H9 (cell line): ENCODE data around the gene SIX5. TPM values are rescaled to one million over a fixed set of nuclear protein-coding genes. Genes with fewer than 3 reads are reported as not detected.
A peak's percentile ranks its signal among the peaks of the same experiment; 100 is the strongest.

ENCODE experiments used
- DNase-seq: peaks from one replicate; pipeline ENCODE4 v3.0.0-alpha.2; 2017
- H2AFZ ChIP-seq: one replicate; pipeline ENCODE4 v1.6.1; 2013; ENCODE audit warnings: mild to moderate bottlenecking, low read length, control low read depth, moderate library complexity
- H2AK5ac ChIP-seq: 2 replicates; pipeline ENCODE4 v1.6.1; 2013; ENCODE audit warnings: low read length, control low read depth, mixed read lengths; ENCODE audit not compliant: insufficient read length
- H2BK120ac ChIP-seq: one replicate; pipeline ENCODE4 v1.6.1; 2013; ENCODE audit warnings: low read depth, mild to moderate bottlenecking, low read length, control low read depth, inconsistent platforms; ENCODE audit not compliant: poor library complexity, severe bottlenecking
- H2BK12ac ChIP-seq: 2 replicates; pipeline ENCODE4 v1.6.1; 2013; ENCODE audit warnings: low read length, control low read depth, mixed read lengths, low read depth; ENCODE audit not compliant: insufficient read length
- H2BK15ac ChIP-seq: 2 replicates; pipeline ENCODE4 v1.6.1; 2013; ENCODE audit warnings: low read depth, low read length, control low read depth
- H2BK20ac ChIP-seq: one replicate; pipeline ENCODE4 v1.6.1; 2013; ENCODE audit warnings: low read depth, mild to moderate bottlenecking, low read length, control low read depth, inconsistent platforms; ENCODE audit not compliant: poor library complexity, severe bottlenecking
- H2BK5ac ChIP-seq: 2 replicates; pipeline ENCODE4 v1.6.1; 2013; ENCODE audit warnings: low read length, control low read depth, mixed read lengths; ENCODE audit not compliant: insufficient read length
- H3K14ac ChIP-seq: 2 replicates; pipeline ENCODE4 v1.6.1; 2013; ENCODE audit warnings: low read length, control low read depth; ENCODE audit not compliant: insufficient read depth
- H3K18ac ChIP-seq: 2 replicates; pipeline ENCODE4 v1.6.1; 2013; ENCODE audit warnings: low read depth, mild to moderate bottlenecking, mixed read lengths, low read length, control low read depth; ENCODE audit not compliant: insufficient read length
- H3K23ac ChIP-seq: 2 replicates; pipeline ENCODE4 v1.6.1; 2013; ENCODE audit warnings: low read length, control low read depth, mixed read lengths, low read depth; ENCODE audit not compliant: insufficient read length
- H3K23me2 ChIP-seq: 2 replicates; pipeline ENCODE4 v1.6.1; 2013; ENCODE audit warnings: low read depth, mild to moderate bottlenecking, mixed read lengths, low read length, control low read depth; ENCODE audit not compliant: insufficient read length, poor library complexity, severe bottlenecking
- H3K27ac ChIP-seq: 2 replicates; pipeline ENCODE4 v1.5.1; 2013; ENCODE audit warnings: low read length, control low read depth, mixed read lengths, low read depth; ENCODE audit not compliant: insufficient read length
- H3K27me3 ChIP-seq: 2 replicates; pipeline ENCODE4 v1.6.1; 2013; ENCODE audit warnings: low read length, control low read depth, inconsistent platforms; ENCODE audit not compliant: insufficient read depth
- H3K4ac ChIP-seq: 2 replicates; pipeline ENCODE4 v1.6.1; 2013; ENCODE audit warnings: low read depth, mild to moderate bottlenecking, control low read depth, inconsistent platforms, low read length, moderate library complexity
- H3K4me1 ChIP-seq: 2 replicates; pipeline ENCODE4 v1.6.1; 2013; ENCODE audit warnings: low read length, control low read depth, inconsistent platforms; ENCODE audit not compliant: insufficient read depth
- H3K4me2 ChIP-seq: 2 replicates; pipeline ENCODE4 v1.6.1; 2013; ENCODE audit warnings: low read length, control low read depth, mixed read lengths; ENCODE audit not compliant: insufficient read length, insufficient read depth
- H3K56ac ChIP-seq: 2 replicates; pipeline ENCODE4 v1.6.1; 2013; ENCODE audit warnings: low read depth, mild to moderate bottlenecking, mixed read lengths, low read length, control low read depth; ENCODE audit not compliant: insufficient read length
- H3K79me1 ChIP-seq: 2 replicates; pipeline ENCODE4 v1.6.1; 2013; ENCODE audit warnings: low read depth, mild to moderate bottlenecking, moderate library complexity, low read length, control low read depth, inconsistent platforms; ENCODE audit not compliant: insufficient read depth, poor library complexity, severe bottlenecking
- H3K79me2 ChIP-seq: 2 replicates; pipeline ENCODE4 v1.6.1; 2013; ENCODE audit warnings: low read length, control low read depth, inconsistent platforms; ENCODE audit not compliant: insufficient read depth
- H3K9ac ChIP-seq: 2 replicates; pipeline ENCODE4 v1.6.1; 2013; ENCODE audit warnings: low read length, control low read depth, mixed read lengths; ENCODE audit not compliant: insufficient read length; ENCODE audit errors: extremely low read depth
- H3K9me3 ChIP-seq: one replicate; pipeline ENCODE4 v1.6.1; 2013; ENCODE audit warnings: low read depth, low read length, inconsistent platforms; ENCODE audit not compliant: control insufficient read depth
- H3T11ph ChIP-seq: one replicate; pipeline ENCODE4 v1.6.1; 2013; ENCODE audit warnings: mild to moderate bottlenecking, low read length, control low read depth, inconsistent platforms
- H4K20me1 ChIP-seq: one replicate; pipeline ENCODE4 v1.6.1; 2013; ENCODE audit not compliant: control insufficient read depth, insufficient read length, insufficient read depth
- H4K5ac ChIP-seq: 2 replicates; pipeline ENCODE4 v1.6.1; 2013; ENCODE audit warnings: low read depth, mild to moderate bottlenecking, mixed read lengths, low read length, control low read depth; ENCODE audit not compliant: insufficient read length
- H4K8ac ChIP-seq: replicated peaks from 2 replicates; pipeline ENCODE4 v1.6.1; 2013; ENCODE audit warnings: low read length, control low read depth, mixed read lengths, low read depth; ENCODE audit not compliant: insufficient read length
- H4K91ac ChIP-seq: 2 replicates; pipeline ENCODE4 v1.6.1; 2013; ENCODE audit warnings: low read depth, mild to moderate bottlenecking, moderate library complexity, mixed read lengths, low read length, control low read depth; ENCODE audit not compliant: insufficient read length
- H3K27ac Mint-ChIP-seq, 3 experiments: 2 replicates in 2 of 3; 3 replicates in 1 of 3; pipeline ENCODE4 v1.8.0; 2020 to 2021; ENCODE audit warnings: mixed read lengths in 3 of 3, mild to moderate bottlenecking in 1 of 3, moderate library complexity in 1 of 3
- H3K27me3 Mint-ChIP-seq: 2 replicates; pipeline ENCODE4 v1.8.0; 2021; ENCODE audit warnings: low read depth, mild to moderate bottlenecking, moderate library complexity, mixed read lengths
- H3K36me3 Mint-ChIP-seq, 3 experiments: 2 replicates in 2 of 3; 3 replicates in 1 of 3; pipeline ENCODE4 v1.8.0; 2020 to 2021; ENCODE audit warnings: low read depth in 3 of 3, mixed read lengths in 3 of 3; ENCODE audit not compliant: insufficient read depth in 1 of 3
- H3K4me1 Mint-ChIP-seq, 2 experiments: 2 replicates each; pipeline ENCODE4 v1.8.0; 2020; ENCODE audit warnings: mixed read lengths in 2 of 2
- H3K4me3 Mint-ChIP-seq, 2 experiments: 2 replicates in 1 of 2; 3 replicates in 1 of 2; pipeline ENCODE4 v1.8.0; 2020 to 2021; ENCODE audit warnings: mild to moderate bottlenecking in 2 of 2, mixed read lengths in 2 of 2, moderate library complexity in 1 of 2
- H3K9me3 Mint-ChIP-seq, 2 experiments: 2 replicates in 1 of 2; 3 replicates in 1 of 2; pipeline ENCODE4 v1.8.0; 2020; ENCODE audit warnings: mild to moderate bottlenecking in 2 of 2, mixed read lengths in 2 of 2, moderate library complexity in 1 of 2
- CTCF ChIP-seq: fragments of 200-600 bp; sonication (generic); conservative IDR thresholded peaks from 3 replicates; pipeline ENCODE4 v1.8.0; 2021; ENCODE audit warnings: antibody characterized with exemption, mild to moderate bottlenecking
- WGBS: extraction: QIAGEN DNeasy Blood & Tissue Kit; methylation state at CpG from one replicate; pipeline ENCODE4 v1.1.7; 2013; ENCODE audit warnings: missing lambda C conversion rate, low lambda C conversion rate, mixed read lengths; ENCODE audit not compliant: insufficient read length; ENCODE audit errors: extremely low coverage; 5-methylcytosine and 5-hydroxymethylcytosine counted together
- total RNA-seq: library from RNA; stranded (reverse); gene quantifications from 2 replicates; pipeline ENCODE4 v1.2.1, GENCODE V29; 2021

Gene SIX5
- total RNA-seq, 1 experiment from 2014 or later = 41.7 TPM

- WGBS = no CpG with 5 or more reads among the region's 17 CpGs
- H2AFZ ChIP-seq = no peak overlapping the region
- H3K4me3 Mint-ChIP-seq = no peak overlapping the region
These were observed 2.7 kb downstream of the SIX5 start for GRCh38 chr19:45766296-45766868.

More at GRCh38 chr19:45766296-45766868, 2.7 kb downstream of the SIX5 start:
- Histone ChIP-seq H2BK20ac (no peak overlapping the region), H3K4ac (no peak overlapping the region), H3K79me1 (no peaks in the 10 kb centered on the region), H3K23ac (no peak overlapping the region), H3K4me1 (peaks cover 3% of the 10 kb centered on the region; the same call in 1 of the 2 replicates), H3K23me2 (peaks cover 20% of the 10 kb centered on the region), H2BK12ac (no peak overlapping the region), H3T11ph (no peak overlapping the region), H4K91ac (no peak overlapping the region), H2BK5ac (no peak overlapping the region), H3K4me2 (no peak overlapping the region), H4K20me1 (no peaks in the 10 kb centered on the region), H3K9ac (no peak overlapping the region), H3K9me3 (no peaks in the 10 kb centered on the region), H2BK15ac (no peak overlapping the region), H3K27ac (no peak overlapping the region), H3K56ac (no peak overlapping the region), H2BK120ac (no peak overlapping the region), H3K18ac (no peak overlapping the region), H3K79me2 (no peaks in the 10 kb centered on the region), H3K27me3 (no peaks in the 10 kb centered on the region), H4K5ac (no peak overlapping the region), H3K14ac (no peak overlapping the region), H4K8ac (no peak overlapping the region), H2AK5ac (no peak overlapping the region)
- DNase-seq = peak; percentile 27
- H3K9me3 Mint-ChIP-seq = no peaks in the 10 kb centered on the region; a peak in 1 of 5 replicates
- H3K36me3 Mint-ChIP-seq = peaks cover 0 to 5% (median 0%) of the 10 kb centered on the region in 3 experiments; a peak in 2 of 7 replicates
- no peak for TF ChIP-seq CTCF
- no peak overlapping the region for H3K27ac Mint-ChIP-seq
- H3K27me3 Mint-ChIP-seq = peaks cover 9% of the 10 kb centered on the region
- peaks cover 13 to 39% of the 10 kb centered on the region in 2 experiments for H3K4me1 Mint-ChIP-seq
